ENCODE results near the gene KCNJ9. TPM values are rescaled to one million over a fixed set of nuclear protein-coding genes. Genes with fewer than 3 reads are reported as not detected.

The KCNJ9 gene
- total and polyA plus RNA-seq, 2 experiments from 2014 or later, result 0.24 to 0.34 TPM

DNA sequence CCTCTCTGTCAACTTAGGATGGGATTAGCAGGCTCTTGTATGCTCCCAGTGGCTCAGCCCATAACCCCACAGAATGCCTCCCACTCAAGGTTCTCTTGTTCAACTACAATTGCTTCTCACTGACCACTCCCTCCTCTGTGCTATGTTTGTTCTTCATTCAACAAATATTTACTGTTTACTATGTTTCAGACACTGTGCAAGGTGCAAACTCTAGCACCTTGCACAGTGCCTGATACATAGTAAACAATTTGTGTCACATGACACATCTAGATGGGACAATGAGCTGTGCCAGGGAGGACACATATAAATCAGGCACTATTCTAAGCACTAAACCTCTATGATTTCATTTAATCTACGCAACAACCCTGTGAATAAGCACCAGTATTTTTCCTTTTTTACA is 49.6 kb downstream of the KCNJ9 start (continued):
- TF ChIP-seq, protein P1, sequence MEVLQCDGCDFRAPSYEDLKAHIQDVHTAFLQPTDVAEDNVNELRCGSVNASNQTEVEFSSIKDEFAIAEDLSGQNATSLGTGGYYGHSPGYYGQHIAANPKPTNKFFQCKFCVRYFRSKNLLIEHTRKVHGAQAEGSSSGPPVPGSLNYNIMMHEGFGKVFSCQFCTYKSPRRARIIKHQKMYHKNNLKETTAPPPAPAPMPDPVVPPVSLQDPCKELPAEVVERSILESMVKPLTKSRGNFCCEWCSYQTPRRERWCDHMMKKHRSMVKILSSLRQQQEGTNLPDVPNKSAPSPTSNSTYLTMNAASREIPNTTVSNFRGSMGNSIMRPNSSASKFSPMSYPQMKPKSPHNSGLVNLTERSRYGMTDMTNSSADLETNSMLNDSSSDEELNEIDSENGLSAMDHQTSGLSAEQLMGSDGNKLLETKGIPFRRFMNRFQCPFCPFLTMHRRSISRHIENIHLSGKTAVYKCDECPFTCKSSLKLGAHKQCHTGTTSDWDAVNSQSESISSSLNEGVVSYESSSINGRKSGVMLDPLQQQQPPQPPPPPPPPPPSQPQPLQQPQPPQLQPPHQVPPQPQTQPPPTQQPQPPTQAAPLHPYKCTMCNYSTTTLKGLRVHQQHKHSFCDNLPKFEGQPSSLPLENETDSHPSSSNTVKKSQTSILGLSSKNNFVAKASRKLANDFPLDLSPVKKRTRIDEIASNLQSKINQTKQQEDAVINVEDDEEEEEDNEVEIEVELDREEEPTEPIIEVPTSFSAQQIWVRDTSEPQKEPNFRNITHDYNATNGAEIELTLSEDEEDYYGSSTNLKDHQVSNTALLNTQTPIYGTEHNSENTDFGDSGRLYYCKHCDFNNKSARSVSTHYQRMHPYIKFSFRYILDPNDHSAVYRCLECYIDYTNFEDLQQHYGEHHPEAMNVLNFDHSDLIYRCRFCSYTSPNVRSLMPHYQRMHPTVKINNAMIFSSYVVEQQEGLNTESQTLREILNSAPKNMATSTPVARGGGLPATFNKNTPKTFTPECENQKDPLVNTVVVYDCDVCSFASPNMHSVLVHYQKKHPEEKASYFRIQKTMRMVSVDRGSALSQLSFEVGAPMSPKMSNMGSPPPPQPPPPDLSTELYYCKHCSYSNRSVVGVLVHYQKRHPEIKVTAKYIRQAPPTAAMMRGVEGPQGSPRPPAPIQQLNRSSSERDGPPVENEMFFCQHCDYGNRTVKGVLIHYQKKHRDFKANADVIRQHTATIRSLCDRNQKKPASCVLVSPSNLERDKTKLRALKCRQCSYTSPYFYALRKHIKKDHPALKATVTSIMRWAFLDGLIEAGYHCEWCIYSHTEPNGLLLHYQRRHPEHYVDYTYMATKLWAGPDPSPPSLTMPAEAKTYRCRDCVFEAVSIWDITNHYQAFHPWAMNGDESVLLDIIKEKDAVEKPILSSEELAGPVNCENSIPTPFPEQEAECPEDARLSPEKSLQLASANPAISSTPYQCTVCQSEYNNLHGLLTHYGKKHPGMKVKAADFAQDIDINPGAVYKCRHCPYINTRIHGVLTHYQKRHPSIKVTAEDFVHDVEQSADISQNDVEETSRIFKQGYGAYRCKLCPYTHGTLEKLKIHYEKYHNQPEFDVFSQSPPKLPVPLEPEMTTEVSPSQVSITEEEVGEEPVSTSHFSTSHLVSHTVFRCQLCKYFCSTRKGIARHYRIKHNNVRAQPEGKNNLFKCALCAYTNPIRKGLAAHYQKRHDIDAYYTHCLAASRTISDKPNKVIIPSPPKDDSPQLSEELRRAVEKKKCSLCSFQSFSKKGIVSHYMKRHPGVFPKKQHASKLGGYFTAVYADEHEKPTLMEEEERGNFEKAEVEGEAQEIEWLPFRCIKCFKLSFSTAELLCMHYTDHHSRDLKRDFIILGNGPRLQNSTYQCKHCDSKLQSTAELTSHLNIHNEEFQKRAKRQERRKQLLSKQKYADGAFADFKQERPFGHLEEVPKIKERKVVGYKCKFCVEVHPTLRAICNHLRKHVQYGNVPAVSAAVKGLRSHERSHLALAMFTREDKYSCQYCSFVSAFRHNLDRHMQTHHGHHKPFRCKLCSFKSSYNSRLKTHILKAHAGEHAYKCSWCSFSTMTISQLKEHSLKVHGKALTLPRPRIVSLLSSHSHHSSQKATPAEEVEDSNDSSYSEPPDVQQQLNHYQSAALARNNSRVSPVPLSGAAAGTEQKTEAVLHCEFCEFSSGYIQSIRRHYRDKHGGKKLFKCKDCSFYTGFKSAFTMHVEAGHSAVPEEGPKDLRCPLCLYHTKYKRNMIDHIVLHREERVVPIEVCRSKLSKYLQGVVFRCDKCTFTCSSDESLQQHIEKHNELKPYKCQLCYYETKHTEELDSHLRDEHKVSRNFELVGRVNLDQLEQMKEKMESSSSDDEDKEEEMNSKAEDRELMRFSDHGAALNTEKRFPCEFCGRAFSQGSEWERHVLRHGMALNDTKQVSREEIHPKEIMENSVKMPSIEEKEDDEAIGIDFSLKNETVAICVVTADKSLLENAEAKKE (CRISPR knock-in tag; IDR thresholded peaks at IDR 0.05), result no peak
- no peak for TF ChIP-seq POLR2AphosphoS5 (IDR thresholded peaks at IDR 0.05; ENCODE audit: low read depth)

DNA sequence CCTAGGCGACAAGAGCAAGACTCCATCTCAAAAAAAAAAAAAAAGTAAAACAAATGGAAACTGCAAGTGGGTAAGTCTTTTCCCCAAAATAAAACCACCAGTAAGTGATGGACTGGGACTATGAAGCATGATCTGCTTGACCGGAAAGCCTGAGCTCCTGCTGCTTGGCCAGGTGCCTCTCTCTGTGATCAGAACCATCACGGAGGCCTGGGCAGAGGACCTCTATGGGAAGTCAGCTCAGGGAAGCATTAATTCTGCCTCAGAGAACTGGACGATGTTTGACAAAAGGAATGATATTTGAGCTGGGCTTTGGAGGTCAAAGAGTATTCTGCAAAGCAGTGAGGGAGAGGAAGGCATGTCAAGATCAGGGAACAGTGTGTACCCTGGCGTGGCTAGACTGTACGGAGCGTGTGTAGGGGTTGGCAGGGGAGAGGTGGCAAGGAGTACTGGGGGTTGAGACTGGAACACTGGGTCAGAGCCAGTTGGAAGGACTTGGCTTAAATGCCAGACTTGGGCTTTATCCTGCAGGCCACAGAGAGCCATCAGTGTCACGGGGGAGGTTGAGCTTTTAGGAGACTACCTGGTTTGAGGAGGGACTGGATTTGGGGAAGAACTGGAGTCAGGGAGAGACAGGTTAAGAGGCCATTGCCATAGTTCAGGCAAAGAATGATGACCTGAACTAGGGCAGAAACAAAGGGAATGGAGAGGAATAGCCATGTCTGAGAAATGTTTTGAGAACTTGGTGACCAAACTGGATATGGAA is 50.6 kb downstream of the KCNJ9 start:
- no peaks in the 10 kb centered on the region; the same call in 2 of the 3 replicates for H3K4me1 Mint-ChIP-seq
- no peaks in the 10 kb centered on the region for H3F3A ChIP-seq (replicated peaks; ENCODE audit: low read depth)

More for the DNA sequence above, 50.6 kb downstream of the KCNJ9 start:
- no peak for DNase-seq (ENCODE audit: low spot score)
- H3K4me3 ChIP-seq, result no peak overlapping the region
- Mint-ChIP-seq H3K9me3 (no peaks in the 10 kb centered on the region), H3K27me3 (ENCODE audit: insufficient read depth, low read depth, poor library complexity) (peaks cover 8% of the 10 kb centered on the region), H3K36me3 (ENCODE audit: low read depth) (peaks cover 82% of the 10 kb centered on the region), H3K27ac (no peak overlapping the region), H3K4me3 (no peak overlapping the region)
- no peak for ATAC-seq
- no peaks in the 10 kb centered on the region for H3K9me2 ChIP-seq (ENCODE audit: insufficient read depth)
- H3K4me1 ChIP-seq (ENCODE audit: insufficient read depth), result no peaks in the 10 kb centered on the region
- no peak overlapping the region for H3K27ac ChIP-seq (ENCODE audit: low read depth)
- no peaks in the 10 kb centered on the region for H3K36me3 ChIP-seq (ENCODE audit: insufficient read depth)
- H4K20me1 ChIP-seq (replicated peaks; ENCODE audit: insufficient read depth), result no peaks in the 10 kb centered on the region
- H2AFZ ChIP-seq, result no peak overlapping the region
- H3K79me2 ChIP-seq (replicated peaks; ENCODE audit: insufficient read depth), result no peaks in the 10 kb centered on the region
- no peak overlapping the region for H3K4me2 ChIP-seq
- no peaks in the 10 kb centered on the region for H3K27me3 ChIP-seq (ENCODE audit: insufficient read depth)
- no peak for TF ChIP-seq EZH2 (IDR thresholded peaks at IDR 0.05; ENCODE audit: low read depth, unreplicated experiment)
- TF ChIP-seq STAT1 (IDR thresholded peaks at IDR 0.05; ENCODE audit: unreplicated experiment), result no peak
- TF ChIP-seq, protein P2, sequence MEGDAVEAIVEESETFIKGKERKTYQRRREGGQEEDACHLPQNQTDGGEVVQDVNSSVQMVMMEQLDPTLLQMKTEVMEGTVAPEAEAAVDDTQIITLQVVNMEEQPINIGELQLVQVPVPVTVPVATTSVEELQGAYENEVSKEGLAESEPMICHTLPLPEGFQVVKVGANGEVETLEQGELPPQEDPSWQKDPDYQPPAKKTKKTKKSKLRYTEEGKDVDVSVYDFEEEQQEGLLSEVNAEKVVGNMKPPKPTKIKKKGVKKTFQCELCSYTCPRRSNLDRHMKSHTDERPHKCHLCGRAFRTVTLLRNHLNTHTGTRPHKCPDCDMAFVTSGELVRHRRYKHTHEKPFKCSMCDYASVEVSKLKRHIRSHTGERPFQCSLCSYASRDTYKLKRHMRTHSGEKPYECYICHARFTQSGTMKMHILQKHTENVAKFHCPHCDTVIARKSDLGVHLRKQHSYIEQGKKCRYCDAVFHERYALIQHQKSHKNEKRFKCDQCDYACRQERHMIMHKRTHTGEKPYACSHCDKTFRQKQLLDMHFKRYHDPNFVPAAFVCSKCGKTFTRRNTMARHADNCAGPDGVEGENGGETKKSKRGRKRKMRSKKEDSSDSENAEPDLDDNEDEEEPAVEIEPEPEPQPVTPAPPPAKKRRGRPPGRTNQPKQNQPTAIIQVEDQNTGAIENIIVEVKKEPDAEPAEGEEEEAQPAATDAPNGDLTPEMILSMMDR (conservative IDR thresholded peaks at IDR 0.05; ENCODE audit: low read depth in 2 of 2), result no peak
- no peak for TF ChIP-seq NANOG (IDR thresholded peaks at IDR 0.05; ENCODE audit: borderline replicate concordance)
- TF ChIP-seq EZH2phosphoT487 (IDR thresholded peaks at IDR 0.05; ENCODE audit: unreplicated experiment), result no peak
